Kidney glomerular epithelial cell (primary cell): ENCODE results near the gene ORM2.
"Not testable (repeated sequence)": the region's sequence is repeated elsewhere in the genome, so short reads cannot be mapped to it uniquely, and the experiment has no call there.

Experiments used
- DNase-seq: peaks from one replicate; lab custom pipeline; 2025; lab: John Stamatoyannopoulos, UW

Gene ORM2

GRCh38 chr9:114314881-114315722, 14.6 kb upstream of the ORM2 start:
- DNase-seq: no peak

- no peak for DNase-seq
Measured at GRCh38 chr9:114315723-114316363, 13.8 kb upstream of the ORM2 start.

- DNase-seq: no peak
Measured at GRCh38 chr9:114316605-114317230, 13.0 kb upstream of the ORM2 start.

DNA sequence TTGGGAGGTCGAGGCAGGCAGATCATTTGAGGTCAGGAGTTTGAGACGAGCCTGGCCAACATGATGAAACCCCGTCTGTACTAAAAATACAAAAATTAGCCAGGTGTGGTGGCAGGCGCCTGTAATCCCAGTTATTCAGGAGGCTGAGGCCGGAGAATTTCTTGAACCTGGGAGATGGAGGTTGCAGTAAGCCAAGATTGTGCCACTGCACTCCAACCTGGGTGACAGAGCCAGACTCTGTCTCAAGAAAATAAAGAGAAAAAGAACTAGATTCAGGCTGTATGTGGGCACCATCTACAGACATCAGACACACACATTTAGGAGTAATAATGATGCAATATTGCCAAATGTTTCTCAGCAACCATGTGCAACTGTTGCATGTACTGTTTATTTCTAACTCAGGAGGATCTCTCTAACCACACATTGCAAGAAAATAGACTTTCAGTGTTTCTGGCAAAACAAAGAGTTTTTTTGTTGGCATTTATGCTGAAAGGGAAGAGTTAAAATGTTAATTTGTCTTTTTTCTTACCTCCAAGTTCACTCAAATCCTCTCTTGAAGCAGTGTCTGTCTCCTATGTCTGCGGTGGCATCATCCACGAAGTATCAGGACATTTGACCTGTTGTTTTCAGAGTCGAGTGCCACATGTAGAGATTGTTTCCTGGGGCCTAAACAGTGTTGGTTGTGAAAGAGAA, 11.9 kb upstream of the ORM2 start:
- no peak for DNase-seq

DNA sequence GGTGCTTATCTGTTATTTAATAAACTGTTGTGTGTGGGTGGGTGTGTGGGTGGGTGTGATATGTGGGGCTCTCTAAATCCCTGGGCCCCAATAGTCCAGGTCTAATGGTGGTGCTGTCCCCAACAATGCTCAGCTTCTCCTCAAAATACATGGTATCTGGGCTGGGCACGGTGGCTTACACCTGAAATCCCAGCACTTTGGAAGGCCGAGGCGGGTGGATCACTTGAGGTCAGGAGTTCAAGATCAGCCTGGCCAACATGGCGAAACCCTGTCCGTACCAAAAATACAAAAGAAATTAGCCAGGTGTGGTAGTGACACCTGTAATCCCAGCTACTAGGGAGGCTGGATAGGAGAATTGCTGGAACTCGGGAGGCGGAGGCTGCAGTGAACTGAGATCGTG, 11.3 kb upstream of the ORM2 start:
- DNase-seq: no peak

GRCh38 chr9:114319147-114319546, 10.5 kb upstream of the ORM2 start:
- no peak for DNase-seq

GRCh38 chr9:114320710-114321109, 9.0 kb upstream of the ORM2 start:
- not testable (repeated sequence) for DNase-seq

GRCh38 chr9:114321759-114322158, 7.9 kb upstream of the ORM2 start:
- DNase-seq: no peak

DNA sequence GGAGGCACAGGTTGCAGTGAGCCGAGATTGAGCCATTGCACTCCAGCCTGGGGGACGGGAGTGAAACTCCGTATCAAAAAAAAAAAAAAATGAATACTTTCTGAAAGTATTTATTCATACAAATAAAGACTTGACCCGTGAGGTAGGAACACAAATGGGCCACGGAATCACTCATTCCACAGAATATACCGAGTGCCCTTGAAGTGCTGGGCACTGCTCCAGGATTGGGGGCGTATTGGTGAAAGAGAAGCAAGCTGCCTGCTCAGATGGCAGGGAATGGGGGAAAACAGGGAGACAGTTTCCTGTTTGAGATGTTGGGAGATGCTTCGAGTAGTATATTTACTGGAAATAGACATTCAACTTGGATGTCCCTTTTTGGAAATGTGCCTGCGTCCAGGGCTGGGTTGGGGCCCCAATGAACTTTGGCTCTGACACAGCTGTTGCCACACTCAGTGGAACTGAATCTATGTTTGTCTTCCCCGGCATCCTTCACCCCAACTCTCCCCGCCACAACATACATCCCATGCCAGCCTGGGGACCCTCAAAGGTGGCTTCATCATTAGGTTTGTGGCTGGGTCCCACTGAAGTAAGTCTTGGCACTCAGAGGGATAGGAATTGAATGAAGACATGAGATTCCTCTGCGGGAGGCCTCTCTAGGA, 7.4 kb upstream of the ORM2 start:
- not testable (repeated sequence) for DNase-seq

- DNase-seq: not testable (repeated sequence)
Measured at GRCh38 chr9:114322831-114323531, 6.7 kb upstream of the ORM2 start, which contains the start of gene ORM1. Gene ORM1 (plus strand): TSS chr9:114323098. CDS start chr9:114323134, 36 bp downstream.

- DNase-seq: not testable (repeated sequence)
Measured at GRCh38 chr9:114323849-114324248, 5.8 kb upstream of the ORM2 start.

- no peak for DNase-seq
Measured at GRCh38 chr9:114324492-114324891, 5.2 kb upstream of the ORM2 start.

- DNase-seq: not testable (repeated sequence)
Measured at GRCh38 chr9:114324965-114325364, 4.7 kb upstream of the ORM2 start.

DNA sequence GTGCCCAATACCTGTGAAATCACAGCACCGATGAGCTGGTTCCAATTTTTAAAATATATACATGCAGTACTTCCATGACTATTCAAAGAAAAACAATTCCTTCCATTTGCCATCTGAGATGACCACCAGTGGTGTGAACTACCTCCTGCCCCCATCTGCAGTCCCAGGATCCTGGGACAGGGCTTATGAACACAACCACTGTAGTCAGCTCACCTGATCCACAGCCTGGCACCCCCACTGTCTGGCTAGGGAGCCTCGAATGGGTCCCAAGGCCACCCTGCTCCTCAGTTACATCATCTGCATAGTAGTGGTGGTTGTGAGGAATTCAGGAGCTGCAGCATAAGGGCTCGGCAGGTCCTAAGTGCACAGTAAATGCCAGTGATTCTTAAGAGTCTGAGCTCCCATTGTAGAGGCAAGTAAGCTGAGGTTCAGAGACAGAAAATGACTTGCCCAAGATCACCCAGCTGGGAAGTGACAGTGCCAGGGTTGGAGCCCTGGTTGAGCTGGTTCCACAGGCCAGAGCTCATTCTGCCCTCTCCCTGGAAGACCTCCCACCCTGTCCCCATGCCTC, 3.9 kb upstream of the ORM2 start:
- DNase-seq: not testable (repeated sequence)

DNA sequence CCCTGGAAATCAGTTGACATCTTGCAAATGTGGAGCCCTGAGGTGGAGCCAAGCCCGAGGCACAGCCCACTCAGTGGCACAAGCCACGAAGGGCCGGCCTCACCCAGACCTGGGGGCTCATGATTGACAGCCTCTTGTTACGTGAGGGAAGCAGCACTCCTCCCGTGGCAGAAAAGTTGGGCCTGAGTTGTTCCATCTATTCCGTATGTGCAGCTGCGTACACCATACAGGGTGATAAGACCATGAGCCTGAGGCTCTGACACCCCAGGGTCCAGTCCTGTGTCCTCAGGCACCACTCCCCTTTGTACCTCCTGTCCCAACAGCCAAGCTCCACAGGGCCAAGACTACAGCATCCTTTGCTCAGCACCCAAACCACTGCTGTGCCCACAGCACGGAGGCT, 1.9 kb upstream of the ORM2 start:
- DNase-seq: no peak

- DNase-seq: not testable (repeated sequence)
Measured at GRCh38 chr9:114328357-114328820, 1.3 kb upstream of the ORM2 start.

- not testable (repeated sequence) for DNase-seq
Measured at GRCh38 chr9:114328937-114329624, 588 bp upstream of the ORM2 start.

DNA sequence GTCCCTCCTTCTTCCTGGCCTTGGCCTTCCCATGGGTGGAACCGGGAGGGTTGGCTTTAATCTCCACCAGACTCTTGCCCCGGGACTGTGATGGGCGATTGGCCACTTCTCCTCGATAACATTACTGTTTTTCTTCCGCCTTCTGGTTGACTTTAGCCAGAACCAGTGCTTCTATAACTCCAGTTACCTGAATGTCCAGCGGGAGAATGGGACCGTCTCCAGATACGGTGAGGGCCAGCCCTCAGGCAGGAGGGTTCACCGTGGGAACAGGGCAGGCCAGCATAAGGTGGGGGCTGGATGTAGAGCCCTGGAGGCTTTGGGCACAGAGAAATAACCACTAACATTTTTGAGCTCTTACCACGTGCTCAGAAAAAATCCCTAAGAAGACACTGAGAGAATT, 967 bp downstream of the ORM2 start:
- DNase-seq: no peak

GRCh38 chr9:114331229-114332195, 1.8 kb downstream of the ORM2 start:
- DNase-seq: not testable (repeated sequence)
